ENCODE data around the gene USP3. TPM values are rescaled to one million over a fixed set of nuclear protein-coding genes. Genes with fewer than 3 reads are reported as not detected.

USP3 gene, protein sequence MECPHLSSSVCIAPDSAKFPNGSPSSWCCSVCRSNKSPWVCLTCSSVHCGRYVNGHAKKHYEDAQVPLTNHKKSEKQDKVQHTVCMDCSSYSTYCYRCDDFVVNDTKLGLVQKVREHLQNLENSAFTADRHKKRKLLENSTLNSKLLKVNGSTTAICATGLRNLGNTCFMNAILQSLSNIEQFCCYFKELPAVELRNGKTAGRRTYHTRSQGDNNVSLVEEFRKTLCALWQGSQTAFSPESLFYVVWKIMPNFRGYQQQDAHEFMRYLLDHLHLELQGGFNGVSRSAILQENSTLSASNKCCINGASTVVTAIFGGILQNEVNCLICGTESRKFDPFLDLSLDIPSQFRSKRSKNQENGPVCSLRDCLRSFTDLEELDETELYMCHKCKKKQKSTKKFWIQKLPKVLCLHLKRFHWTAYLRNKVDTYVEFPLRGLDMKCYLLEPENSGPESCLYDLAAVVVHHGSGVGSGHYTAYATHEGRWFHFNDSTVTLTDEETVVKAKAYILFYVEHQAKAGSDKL
- total RNA-seq = 10 to 100 TPM; 40.4 to 66.2 (median 56.0) TPM

DNA sequence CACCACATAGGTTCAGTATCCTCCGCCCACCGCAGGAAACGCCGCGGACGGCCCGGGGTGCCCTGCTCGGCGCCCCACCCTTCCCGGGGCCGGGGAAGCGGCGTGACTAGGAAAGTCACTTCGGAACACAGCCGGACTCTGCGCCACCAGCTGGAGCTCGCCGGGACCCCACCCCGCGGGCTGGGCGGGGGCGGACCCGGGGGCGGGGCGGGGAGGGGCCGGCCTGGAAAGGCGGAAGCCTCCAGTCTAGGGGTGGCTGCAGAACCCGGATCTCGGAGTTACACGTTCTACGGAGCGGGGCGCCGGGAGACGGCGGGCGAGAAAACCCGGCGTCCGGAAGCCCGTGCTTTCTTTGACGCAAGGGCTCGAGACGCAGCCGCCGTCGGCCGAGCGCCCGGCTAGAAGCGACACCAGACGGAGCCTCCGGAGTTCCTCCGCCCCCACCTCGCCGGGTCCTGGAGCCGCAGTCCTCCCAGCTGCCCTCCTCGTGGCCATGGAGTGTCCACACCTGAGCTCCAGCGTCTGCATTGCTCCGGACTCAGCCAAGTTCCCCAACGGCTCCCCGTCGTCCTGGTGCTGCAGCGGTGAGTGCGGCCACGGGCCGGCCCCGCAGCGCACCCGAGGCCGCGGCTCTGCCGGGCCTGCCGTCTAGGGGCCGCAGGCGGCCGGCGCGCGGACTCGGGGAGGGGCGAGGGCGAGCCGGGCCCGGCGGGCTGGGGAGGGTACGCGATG is at the start of gene USP3:
USP3 (plus strand) TSS at position 347 of the 732 bp plus-strand sequence; CDS start at position 494, 147 bp downstream.
- TF ChIP-seq, protein P1, sequence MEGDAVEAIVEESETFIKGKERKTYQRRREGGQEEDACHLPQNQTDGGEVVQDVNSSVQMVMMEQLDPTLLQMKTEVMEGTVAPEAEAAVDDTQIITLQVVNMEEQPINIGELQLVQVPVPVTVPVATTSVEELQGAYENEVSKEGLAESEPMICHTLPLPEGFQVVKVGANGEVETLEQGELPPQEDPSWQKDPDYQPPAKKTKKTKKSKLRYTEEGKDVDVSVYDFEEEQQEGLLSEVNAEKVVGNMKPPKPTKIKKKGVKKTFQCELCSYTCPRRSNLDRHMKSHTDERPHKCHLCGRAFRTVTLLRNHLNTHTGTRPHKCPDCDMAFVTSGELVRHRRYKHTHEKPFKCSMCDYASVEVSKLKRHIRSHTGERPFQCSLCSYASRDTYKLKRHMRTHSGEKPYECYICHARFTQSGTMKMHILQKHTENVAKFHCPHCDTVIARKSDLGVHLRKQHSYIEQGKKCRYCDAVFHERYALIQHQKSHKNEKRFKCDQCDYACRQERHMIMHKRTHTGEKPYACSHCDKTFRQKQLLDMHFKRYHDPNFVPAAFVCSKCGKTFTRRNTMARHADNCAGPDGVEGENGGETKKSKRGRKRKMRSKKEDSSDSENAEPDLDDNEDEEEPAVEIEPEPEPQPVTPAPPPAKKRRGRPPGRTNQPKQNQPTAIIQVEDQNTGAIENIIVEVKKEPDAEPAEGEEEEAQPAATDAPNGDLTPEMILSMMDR (IDR thresholded peaks at IDR 0.05) = no peak
- DNase-seq (ENCODE audit: low spot score) (peak; percentile 75), ATAC-seq (ENCODE audit: low FRiP score) (peak; percentile 82)

DNA sequence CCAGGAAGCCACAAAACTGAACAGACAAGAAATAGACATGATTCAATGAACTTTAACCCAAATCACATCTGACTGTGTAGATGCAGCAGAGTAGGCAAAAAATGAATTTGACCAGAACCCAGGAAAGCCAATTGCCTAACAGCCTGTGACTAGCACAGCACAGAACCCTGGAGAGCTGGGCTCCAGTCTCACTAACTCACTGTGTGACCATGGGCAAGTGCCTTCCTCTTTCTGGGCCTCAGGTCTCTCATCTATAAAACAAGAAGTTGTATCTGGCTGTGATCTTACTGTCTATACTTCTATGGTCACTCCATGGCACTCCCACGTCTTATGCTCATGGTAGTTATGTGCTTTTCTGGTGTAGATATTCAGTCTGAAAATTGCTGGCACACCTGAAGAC is 48.1 kb upstream of the USP3 start:
- no peak for ATAC-seq (ENCODE audit: low FRiP score)
- TF ChIP-seq, protein P1 (IDR thresholded peaks at IDR 0.05) = no peak
- DNase-seq (ENCODE audit: low spot score) = no peak

DNA sequence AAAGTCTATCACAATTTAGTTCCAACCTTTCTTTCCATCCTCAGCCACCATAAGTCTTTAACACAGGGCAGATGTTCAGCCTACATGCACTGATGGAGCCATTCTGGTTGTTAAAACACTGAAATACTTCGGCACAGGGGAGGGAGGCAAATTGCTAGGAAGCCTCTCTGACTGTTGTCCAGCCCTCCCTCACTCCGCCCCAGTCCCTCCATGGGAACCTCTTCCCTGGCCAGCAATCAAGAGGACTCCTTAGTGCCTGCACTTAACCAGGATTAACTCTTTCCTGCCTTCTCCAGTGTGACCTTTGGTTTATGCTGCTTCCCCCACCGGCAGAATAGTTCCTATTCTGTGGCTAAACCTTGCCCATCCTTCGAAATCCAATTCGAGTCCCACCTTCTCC is 47.0 kb upstream of the USP3 start:
- TF ChIP-seq, protein P1 (IDR thresholded peaks at IDR 0.05) = no peak
- DNase-seq (ENCODE audit: low spot score) = no peak
- ATAC-seq (ENCODE audit: low FRiP score) = no peak

DNA sequence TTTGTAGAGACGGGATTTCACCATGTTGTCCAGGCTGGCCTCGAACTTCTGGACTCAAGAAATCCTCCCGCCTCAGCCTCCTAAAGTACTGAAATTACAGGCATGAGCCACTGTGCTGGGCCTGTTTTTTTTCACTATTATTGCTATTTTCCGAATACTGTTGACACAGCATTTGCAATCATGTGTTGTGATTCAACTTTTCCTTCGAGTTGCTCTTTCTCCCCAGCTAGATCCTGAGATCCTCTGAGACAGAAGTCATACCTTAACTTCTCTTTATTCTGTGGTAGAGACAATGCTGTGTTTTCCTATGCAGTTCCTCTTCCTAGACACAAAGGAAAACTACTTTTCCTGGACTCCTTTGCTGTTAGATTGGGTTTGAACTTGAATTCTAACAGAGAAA is 46.4 kb upstream of the USP3 start:
- ATAC-seq (ENCODE audit: low FRiP score) (no peak), DNase-seq (ENCODE audit: low spot score) (no peak)
- TF ChIP-seq, protein P1 (IDR thresholded peaks at IDR 0.05) = no peak

DNA sequence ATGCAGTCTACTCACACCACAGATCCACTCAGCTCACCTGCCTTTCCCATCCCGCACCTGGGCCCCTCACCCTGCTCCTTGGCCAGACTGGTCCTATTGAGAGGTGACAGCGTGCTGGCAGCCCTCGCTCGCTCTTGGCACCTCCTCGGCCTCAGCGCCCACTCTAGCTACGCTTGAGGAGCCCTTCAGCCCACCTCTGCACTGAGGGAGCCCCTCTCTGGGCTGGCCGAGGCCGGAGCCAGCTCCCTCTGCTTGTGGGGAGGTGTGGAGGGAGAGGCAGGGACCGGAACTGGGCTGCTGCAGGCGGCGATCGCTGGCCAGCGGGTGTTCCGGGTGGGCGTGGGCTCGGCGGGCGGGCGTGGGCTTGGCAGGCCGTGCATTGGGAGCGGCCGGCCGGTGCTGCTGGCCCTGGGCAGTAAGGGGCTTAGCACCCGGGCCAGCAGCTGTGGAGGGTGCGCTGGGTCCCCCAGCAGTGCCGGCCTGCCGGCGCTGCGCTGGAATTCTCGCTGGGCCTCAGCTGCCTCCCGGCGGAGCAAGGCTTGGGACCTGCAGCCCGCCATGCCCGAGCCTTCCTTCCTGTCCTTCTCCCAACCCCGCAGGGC is 45.5 kb upstream of the USP3 start:
- TF ChIP-seq, protein P1 (IDR thresholded peaks at IDR 0.05) = no peak
- ATAC-seq (ENCODE audit: low FRiP score) = no peak

DNA sequence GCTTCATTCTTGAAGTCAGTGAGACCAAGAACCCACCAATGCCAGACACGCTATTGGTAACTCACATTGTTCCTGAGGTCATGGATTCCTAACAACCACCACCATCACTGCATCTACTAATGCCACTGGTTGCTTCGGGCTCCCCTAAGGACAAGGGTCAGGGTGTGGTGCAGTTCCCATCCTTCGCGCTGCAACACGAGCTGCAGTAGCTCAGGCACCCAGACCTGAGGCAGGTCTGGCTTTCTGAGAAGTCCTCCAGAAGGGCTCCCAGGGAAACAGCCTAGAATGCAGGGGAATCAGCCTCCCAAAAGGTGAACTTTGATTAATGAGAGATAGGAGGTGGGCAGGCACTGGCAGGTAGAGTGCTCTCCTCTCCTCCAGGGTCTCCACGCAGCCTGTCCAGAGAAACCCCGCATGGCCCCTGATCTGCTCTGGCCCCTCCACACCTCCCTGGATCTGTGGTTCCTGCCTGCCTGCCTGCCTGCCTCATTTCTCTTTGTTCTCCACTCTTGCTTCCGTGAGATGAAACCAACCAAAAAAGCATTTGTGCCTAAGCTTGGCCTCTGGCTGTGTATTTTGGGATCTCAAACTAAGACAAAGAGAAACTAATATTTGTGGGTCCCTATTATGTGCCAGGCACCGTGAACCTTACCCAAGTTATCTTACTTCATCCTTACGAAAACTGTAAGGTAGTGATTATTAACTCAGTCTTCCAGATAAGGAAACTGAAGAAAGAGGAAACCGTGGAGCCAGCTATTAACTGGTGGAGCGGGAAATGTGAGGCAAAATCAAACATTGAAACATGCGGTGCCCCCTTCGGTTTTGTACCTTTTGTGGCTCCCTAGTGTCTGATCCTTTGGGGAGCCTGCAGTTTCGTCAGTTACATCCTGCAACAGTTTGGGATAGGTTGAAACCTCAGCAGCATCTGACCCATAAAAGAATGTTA is 43.9 kb upstream of the USP3 start:
- TF ChIP-seq, protein P1 (IDR thresholded peaks at IDR 0.05) = no peak

More for the DNA sequence above, 45.5 kb upstream of the USP3 start:
- no peak for DNase-seq (ENCODE audit: low spot score)

More for the DNA sequence above, 43.9 kb upstream of the USP3 start:
- DNase-seq (ENCODE audit: low spot score) (no peak), ATAC-seq (ENCODE audit: low FRiP score) (no peak)

Measured in omental fat pad (tissue), 4 donors.